Measurements from ENCODE around the gene PHOX2A. TPM values are rescaled to one million over a fixed set of nuclear protein-coding genes. Genes with fewer than 3 reads are reported as not detected.

PHOX2A gene
- total RNA-seq, 5 donors from 2014 or later (not counting 1 experiment from before 2014, with no cell fraction given), result not detected

DNA sequence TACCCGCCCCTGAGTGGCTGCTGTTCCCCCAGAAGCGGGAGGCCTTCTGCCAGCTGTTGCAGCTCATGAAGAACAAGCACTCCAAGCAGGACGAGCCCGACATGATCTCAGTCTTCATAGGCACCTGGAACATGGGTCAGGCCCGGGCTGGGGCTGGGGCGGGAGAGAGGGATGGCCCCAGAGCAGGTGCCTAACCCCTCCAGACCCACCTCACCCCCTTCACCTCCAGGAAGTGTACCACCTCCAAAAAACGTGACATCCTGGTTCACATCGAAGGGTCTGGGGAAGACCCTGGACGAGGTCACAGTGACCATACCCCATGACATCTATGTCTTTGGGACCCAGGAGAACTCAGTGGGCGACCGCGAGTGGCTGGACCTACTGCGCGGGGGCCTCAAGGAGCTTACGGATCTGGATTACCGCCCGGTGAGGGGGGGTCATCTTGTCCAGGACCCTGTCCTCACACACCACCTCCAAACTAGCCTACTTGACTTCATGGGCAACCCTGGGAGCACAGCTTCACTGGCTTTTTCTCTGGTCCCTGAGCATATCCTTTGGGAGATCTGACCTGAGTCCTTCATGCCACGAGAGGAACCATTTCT, 13.1 kb downstream of the PHOX2A start:
- DNase-seq, result no peak

DNA sequence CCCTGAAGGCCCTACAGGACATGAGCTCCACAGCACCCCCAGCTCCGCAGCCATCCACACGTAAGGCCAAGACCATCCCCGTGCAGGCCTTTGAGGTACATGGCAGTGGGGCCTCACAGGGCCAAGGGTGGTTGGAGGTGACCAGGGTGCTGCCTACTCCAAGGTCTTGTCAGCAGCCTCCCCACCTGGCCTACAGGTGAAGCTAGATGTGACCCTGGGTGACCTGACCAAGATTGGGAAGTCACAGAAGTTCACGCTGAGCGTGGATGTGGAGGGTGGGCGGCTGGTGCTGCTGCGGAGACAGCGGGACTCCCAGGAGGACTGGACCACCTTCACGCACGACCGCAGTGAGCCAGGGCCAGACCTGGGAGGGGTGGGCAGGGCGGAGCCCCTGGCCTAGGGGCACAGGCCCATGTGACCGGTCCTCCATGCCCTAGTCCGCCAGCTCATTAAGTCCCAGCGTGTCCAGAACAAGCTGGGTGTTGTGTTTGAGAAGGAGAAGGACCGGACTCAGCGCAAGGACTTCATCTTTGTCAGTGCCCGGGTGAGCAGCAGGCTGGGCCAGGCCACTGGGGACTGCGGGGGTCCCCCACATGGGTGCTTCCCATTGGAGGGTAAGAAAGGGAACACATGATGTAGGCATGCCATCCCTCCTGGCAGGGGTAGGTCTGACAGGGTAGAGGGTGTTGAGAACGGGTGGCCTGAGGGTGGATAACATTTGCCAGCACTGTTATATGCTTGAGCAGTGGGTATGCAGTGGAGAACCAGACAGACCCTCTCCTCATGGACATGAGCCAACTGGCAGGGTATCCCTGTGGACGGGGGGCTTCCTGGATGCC, 13.8 kb downstream of the PHOX2A start:
- WGBS (ENCODE audit: insufficient coverage), result 98% methylated on average over 18 of the region's 21 CpGs
- Mint-ChIP-seq H3K36me3 (peaks cover 29% of the 10 kb centered on the region), H3K27me3 (no peaks in the 10 kb centered on the region), H3K9me3 (no peaks in the 10 kb centered on the region), H3K4me3 (no peak overlapping the region), H3K27ac (no peak overlapping the region), H3K4me1 (peaks cover 20 to 26% (median 21%) of the 10 kb centered on the region in 3 donors)
- no peaks in the 10 kb centered on the region for H3K27me3 ChIP-seq (replicated peaks in 1 of 2; ENCODE audit: control insufficient read depth in 2 of 2, extremely low read depth in 1 of 2, insufficient read depth in 2 of 2, low read length in 1 of 2)
- DNase-seq (peak in 2 of 35 experiments; percentile 3 to 18), ATAC-seq (replicated peaks in 1 of 4) (no peak)
- H3K27ac ChIP-seq (ENCODE audit: low read length), result no peak overlapping the region
- ChIA-PET CTCF (interaction anchor here in 1 of 2 donors (0.6 kb wide), 1 partner anchor 1944 kb away, joined by 3 read pairs; no protein-coding TSS in a partner anchor), POLR2A (no interaction called here)
- H3K36me3 ChIP-seq (ENCODE audit: control insufficient read depth in 2 of 2, extremely low read depth in 1 of 2, insufficient read depth in 1 of 2, low read length in 1 of 2), result peaks cover 19 to 69% of the 10 kb centered on the region in 2 donors
- H3K9me3 ChIP-seq, result no peaks in the 10 kb centered on the region
- H3K4me1 ChIP-seq (ENCODE audit: control insufficient read depth in 1 of 2, extremely low read depth in 1 of 2, insufficient read depth in 2 of 2, low read length in 2 of 2), result peaks cover 0 to 19% of the 10 kb centered on the region in 2 experiments
- no peak overlapping the region for H3K4me3 ChIP-seq (ENCODE audit: control insufficient read depth in 1 of 2, extremely low read depth in 1 of 2, low read length in 1 of 2)

More for the DNA sequence above, 13.1 kb downstream of the PHOX2A start:
- H3K27ac Mint-ChIP-seq, result no peak overlapping the region
- peaks cover 29% of the 10 kb centered on the region for H3K36me3 Mint-ChIP-seq
- Histone ChIP-seq H3K4me3 (ENCODE audit: control insufficient read depth in 1 of 2, extremely low read depth in 1 of 2, low read length in 1 of 2) (no peak overlapping the region), H3K36me3 (ENCODE audit: control insufficient read depth in 2 of 2, extremely low read depth in 1 of 2, insufficient read depth in 1 of 2, low read length in 1 of 2) (peaks cover 19 to 76% of the 10 kb centered on the region in 2 donors), H3K27ac (ENCODE audit: low read length) (no peak overlapping the region), H3K27me3 (replicated peaks in 1 of 2; ENCODE audit: control insufficient read depth in 2 of 2, extremely low read depth in 1 of 2, insufficient read depth in 2 of 2, low read length in 1 of 2) (no peaks in the 10 kb centered on the region), H3K9me3 (no peaks in the 10 kb centered on the region), H3K4me1 (ENCODE audit: control insufficient read depth in 1 of 2, extremely low read depth in 1 of 2, insufficient read depth in 2 of 2, low read length in 2 of 2) (peaks cover 0 to 11% of the 10 kb centered on the region in 2 experiments)
- peaks cover 13 to 19% (median 14%) of the 10 kb centered on the region in 3 donors for H3K4me1 Mint-ChIP-seq
- no peak for ATAC-seq (replicated peaks in 1 of 4)
- no peak overlapping the region for H3K4me3 Mint-ChIP-seq
- ChIA-PET CTCF (no interaction called here), POLR2A (no interaction called here)
- no peaks in the 10 kb centered on the region for H3K27me3 Mint-ChIP-seq
- WGBS (ENCODE audit: insufficient coverage), result 98% methylated on average over 15 of the region's 18 CpGs
- H3K9me3 Mint-ChIP-seq, result no peaks in the 10 kb centered on the region

DNA sequence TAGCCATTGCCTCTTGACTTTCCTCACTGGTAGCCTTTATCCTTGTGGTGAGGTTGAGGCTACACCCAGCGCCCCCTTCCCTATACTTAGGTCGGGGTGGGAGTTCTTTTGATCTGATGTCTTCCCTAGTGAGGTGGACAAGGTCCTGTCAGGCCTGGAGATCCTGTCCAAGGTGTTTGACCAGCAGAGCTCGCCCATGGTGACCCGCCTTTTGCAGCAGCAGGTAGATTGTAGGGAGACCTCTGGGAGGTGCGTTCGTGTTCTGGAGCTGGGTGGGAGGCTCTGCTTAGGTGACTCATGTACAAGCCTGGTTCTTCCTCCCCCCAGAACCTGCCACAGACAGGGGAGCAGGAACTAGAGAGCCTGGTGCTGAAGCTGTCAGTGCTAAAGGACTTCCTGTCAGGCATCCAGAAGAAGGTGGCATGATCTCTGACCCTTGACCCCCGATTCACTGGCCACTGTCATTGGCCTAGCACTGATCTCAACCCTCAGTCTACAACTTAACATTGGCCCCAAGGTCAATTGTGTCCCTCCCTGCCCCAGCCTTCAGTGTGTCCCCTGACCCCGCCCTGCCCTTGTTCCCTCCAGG, 14.5 kb downstream of the PHOX2A start:
- Histone ChIP-seq H3K9me3 (no peaks in the 10 kb centered on the region), H3K27ac (ENCODE audit: low read length) (no peak overlapping the region), H3K4me1 (ENCODE audit: control insufficient read depth in 1 of 2, extremely low read depth in 1 of 2, insufficient read depth in 2 of 2, low read length in 2 of 2) (peaks cover 0 to 20% of the 10 kb centered on the region in 2 experiments), H3K36me3 (ENCODE audit: control insufficient read depth in 2 of 2, extremely low read depth in 1 of 2, insufficient read depth in 1 of 2, low read length in 1 of 2) (peaks cover 18 to 62% of the 10 kb centered on the region in 2 donors), H3K4me3 (ENCODE audit: control insufficient read depth in 1 of 2, extremely low read depth in 1 of 2, low read length in 1 of 2) (no peak overlapping the region), H3K27me3 (replicated peaks in 1 of 2; ENCODE audit: control insufficient read depth in 2 of 2, extremely low read depth in 1 of 2, insufficient read depth in 2 of 2, low read length in 1 of 2) (no peaks in the 10 kb centered on the region)
- POLR2A ChIA-PET, result no interaction called here
- 92% methylated on average over 2 of the region's 8 CpGs for WGBS (ENCODE audit: insufficient coverage)
- CTCF ChIA-PET, result interaction anchor here in 1 of 2 donors (0.6 kb wide), 1 partner anchor 1945 kb away, joined by 3 read pairs; no protein-coding TSS in a partner anchor
- Mint-ChIP-seq H3K36me3 (peaks cover 29% of the 10 kb centered on the region), H3K27ac (no peak overlapping the region), H3K9me3 (no peaks in the 10 kb centered on the region), H3K4me1 (peaks cover 21 to 28% (median 22%) of the 10 kb centered on the region in 3 donors), H3K4me3 (no peak overlapping the region), H3K27me3 (no peaks in the 10 kb centered on the region)
- ATAC-seq (replicated peaks in 1 of 4) (no peak), DNase-seq (no peak)

DNA sequence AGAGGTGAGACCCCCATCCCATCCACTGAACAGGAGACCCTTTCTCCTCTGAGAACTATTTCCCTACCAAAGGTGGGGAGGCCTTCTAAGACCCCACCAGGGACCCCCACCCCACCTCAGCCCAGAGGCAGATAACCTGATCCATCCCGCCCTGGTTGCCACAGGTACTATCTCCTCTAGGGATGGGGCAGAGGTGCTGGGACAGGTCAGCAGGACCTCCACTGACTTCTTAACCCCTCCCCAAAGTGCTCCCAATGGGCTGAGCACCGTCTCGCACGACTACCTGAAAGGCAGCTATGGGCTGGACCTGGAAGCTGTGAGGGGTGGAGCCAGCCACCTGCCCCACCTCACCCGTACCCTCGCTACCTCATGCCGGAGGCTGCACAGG, 15.1 kb downstream of the PHOX2A start:
- Histone ChIP-seq H3K27ac (ENCODE audit: low read length) (no peak overlapping the region), H3K4me1 (ENCODE audit: control insufficient read depth in 1 of 2, extremely low read depth in 1 of 2, insufficient read depth in 2 of 2, low read length in 2 of 2) (peaks cover 0 to 25% of the 10 kb centered on the region in 2 experiments), H3K27me3 (replicated peaks in 1 of 2; ENCODE audit: control insufficient read depth in 2 of 2, extremely low read depth in 1 of 2, insufficient read depth in 2 of 2, low read length in 1 of 2) (no peaks in the 10 kb centered on the region), H3K36me3 (ENCODE audit: control insufficient read depth in 2 of 2, extremely low read depth in 1 of 2, insufficient read depth in 1 of 2, low read length in 1 of 2) (peaks cover 17 to 56% of the 10 kb centered on the region in 2 donors), H3K4me3 (ENCODE audit: control insufficient read depth in 1 of 2, extremely low read depth in 1 of 2, low read length in 1 of 2) (no peak overlapping the region), H3K9me3 (no peaks in the 10 kb centered on the region)
- 97% methylated on average over 6 of the region's 7 CpGs for WGBS (ENCODE audit: insufficient coverage)
- ChIA-PET CTCF (no interaction called here), POLR2A (interaction anchor here in 1 of 2 donors (0.6 kb wide), 1 partner anchor 29 kb away, joined by 3 read pairs; no protein-coding TSS in a partner anchor)
- H3K4me1 Mint-ChIP-seq, result peaks cover 19 to 33% (median 21%) of the 10 kb centered on the region in 3 donors
- no peaks in the 10 kb centered on the region for H3K27me3 Mint-ChIP-seq
- H3K27ac Mint-ChIP-seq, result no peak overlapping the region
- H3K36me3 Mint-ChIP-seq, result peaks cover 29% of the 10 kb centered on the region
- ATAC-seq (replicated peaks in 1 of 4), result no peak
- DNase-seq, result no peak
- no peaks in the 10 kb centered on the region for H3K9me3 Mint-ChIP-seq
- no peak overlapping the region for H3K4me3 Mint-ChIP-seq

DNA sequence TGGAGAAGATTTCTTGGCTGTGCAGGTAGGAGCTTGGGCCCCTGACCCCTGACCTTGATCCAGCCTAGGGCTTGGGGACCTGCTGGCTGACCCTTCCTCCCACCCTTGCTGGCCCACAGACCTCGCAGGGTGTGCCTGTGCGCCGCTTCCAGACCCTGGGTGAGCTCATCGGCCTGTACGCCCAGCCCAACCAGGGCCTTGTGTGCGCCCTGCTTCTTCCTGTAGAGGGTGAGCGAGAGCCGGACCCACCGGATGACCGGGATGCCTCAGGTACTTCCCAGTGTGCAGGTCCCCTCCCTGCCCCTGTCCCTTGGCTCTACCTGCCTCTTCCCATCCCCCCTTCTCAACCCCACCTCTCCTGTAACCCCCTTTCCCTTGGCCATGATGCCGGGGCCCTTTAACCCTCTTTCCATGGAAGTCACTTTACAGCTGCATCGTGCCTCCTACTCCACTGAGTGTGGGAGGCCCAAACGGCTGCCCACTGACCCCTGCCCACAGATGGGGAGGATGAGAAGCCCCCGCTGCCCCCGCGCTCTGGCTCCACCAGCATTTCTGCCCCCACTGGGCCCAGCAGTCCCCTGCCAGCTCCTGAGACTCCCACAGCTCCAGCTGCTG, 15.6 kb downstream of the PHOX2A start:
- no peaks in the 10 kb centered on the region for H3K27me3 Mint-ChIP-seq
- H3K4me3 ChIP-seq (ENCODE audit: control insufficient read depth in 1 of 2, extremely low read depth in 1 of 2, low read length in 1 of 2), result no peak overlapping the region
- 97% methylated on average over 9 of the region's 16 CpGs for WGBS (ENCODE audit: insufficient coverage)
- H3K4me1 Mint-ChIP-seq, result peaks cover 19 to 33% (median 21%) of the 10 kb centered on the region in 3 donors
- POLR2A ChIA-PET, result interaction anchor here in 1 of 2 donors (0.6 kb wide), 1 partner anchor 30 kb away, joined by 3 read pairs; no protein-coding TSS in a partner anchor
- H3K27ac Mint-ChIP-seq, result no peak overlapping the region
- no peak overlapping the region for H3K27ac ChIP-seq (ENCODE audit: low read length)
- CTCF ChIA-PET, result no interaction called here
- H3K36me3 ChIP-seq (ENCODE audit: control insufficient read depth in 2 of 2, extremely low read depth in 1 of 2, insufficient read depth in 1 of 2, low read length in 1 of 2), result peaks cover 17 to 52% of the 10 kb centered on the region in 2 donors
- H3K9me3 ChIP-seq, result no peaks in the 10 kb centered on the region
- H3K4me1 ChIP-seq (ENCODE audit: control insufficient read depth in 1 of 2, extremely low read depth in 1 of 2, insufficient read depth in 2 of 2, low read length in 2 of 2), result peaks cover 0 to 25% of the 10 kb centered on the region in 2 experiments
- no peaks in the 10 kb centered on the region for H3K27me3 ChIP-seq (replicated peaks in 1 of 2; ENCODE audit: control insufficient read depth in 2 of 2, extremely low read depth in 1 of 2, insufficient read depth in 2 of 2, low read length in 1 of 2)
- H3K36me3 Mint-ChIP-seq, result peaks cover 25% of the 10 kb centered on the region
- H3K4me3 Mint-ChIP-seq, result no peak overlapping the region
- ATAC-seq (replicated peaks in 1 of 4) (no peak), DNase-seq (peak in 1 of 35 experiments; percentile 3)
- H3K9me3 Mint-ChIP-seq, result no peaks in the 10 kb centered on the region

All from T-cell (primary cell).